ENCODE data around the gene IP6K3. TPM values are rescaled to one million over a fixed set of nuclear protein-coding genes. Genes with fewer than 3 reads are reported as not detected.

IP6K3 gene
- total RNA-seq, 1 donor from 2014 or later = 2.9 TPM

DNA sequence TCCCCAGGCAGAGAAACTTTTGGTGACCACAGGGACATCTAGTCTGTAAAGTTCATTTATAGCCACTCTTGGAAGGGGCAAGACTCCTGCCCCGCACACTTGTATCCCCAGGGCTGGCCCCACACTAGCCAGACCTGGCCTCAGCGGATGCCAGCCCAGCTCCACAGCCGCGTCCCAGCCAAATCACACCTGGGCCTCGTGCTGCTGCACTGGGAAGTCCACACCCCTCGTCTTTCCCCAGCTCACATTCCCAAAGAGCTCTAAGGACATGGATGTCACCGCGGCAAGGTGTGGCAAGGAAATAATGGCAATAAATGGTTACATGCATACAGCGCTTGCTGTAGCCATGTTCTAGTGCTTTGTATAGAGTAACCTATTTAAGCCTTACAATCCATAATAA lies 8.6 kb downstream of the IP6K3 start:
- no peak overlapping the region for H3K4me3 Mint-ChIP-seq
- Histone ChIP-seq H4K20me1 (ENCODE audit: low read depth) (no peaks in the 10 kb centered on the region), H3K27ac (no peak overlapping the region), H3K4me3 (no peak overlapping the region), H3F3A (ENCODE audit: low read depth) (no peaks in the 10 kb centered on the region), H3K9ac (no peak overlapping the region), H3K9me3 (ENCODE audit: low read depth) (no peaks in the 10 kb centered on the region), H3K79me2 (ENCODE audit: low read depth) (no peaks in the 10 kb centered on the region), H3K27me3 (no peaks in the 10 kb centered on the region), H2AFZ (replicated peaks) (no peak overlapping the region), H3K36me3 (no peaks in the 10 kb centered on the region), H3K4me1 (no peaks in the 10 kb centered on the region), H3K4me2 (no peak overlapping the region)
- no peaks in the 10 kb centered on the region for H3K9me3 Mint-ChIP-seq
- DNase-seq (ENCODE audit: low spot score) = no peak
- H3K4me1 Mint-ChIP-seq = peaks cover 14% of the 10 kb centered on the region
- no peaks in the 10 kb centered on the region for H3K36me3 Mint-ChIP-seq
- TF ChIP-seq EZH2phosphoT487 (IDR thresholded peaks at IDR 0.05) (no peak), CTCF (IDR thresholded peaks at IDR 0.05) (no peak), EZH2 (IDR thresholded peaks at IDR 0.05) (no peak)
- peaks cover 7% of the 10 kb centered on the region for H3K27me3 Mint-ChIP-seq (ENCODE audit: insufficient read depth, low read depth)
- no peak overlapping the region for H3K27ac Mint-ChIP-seq

DNA sequence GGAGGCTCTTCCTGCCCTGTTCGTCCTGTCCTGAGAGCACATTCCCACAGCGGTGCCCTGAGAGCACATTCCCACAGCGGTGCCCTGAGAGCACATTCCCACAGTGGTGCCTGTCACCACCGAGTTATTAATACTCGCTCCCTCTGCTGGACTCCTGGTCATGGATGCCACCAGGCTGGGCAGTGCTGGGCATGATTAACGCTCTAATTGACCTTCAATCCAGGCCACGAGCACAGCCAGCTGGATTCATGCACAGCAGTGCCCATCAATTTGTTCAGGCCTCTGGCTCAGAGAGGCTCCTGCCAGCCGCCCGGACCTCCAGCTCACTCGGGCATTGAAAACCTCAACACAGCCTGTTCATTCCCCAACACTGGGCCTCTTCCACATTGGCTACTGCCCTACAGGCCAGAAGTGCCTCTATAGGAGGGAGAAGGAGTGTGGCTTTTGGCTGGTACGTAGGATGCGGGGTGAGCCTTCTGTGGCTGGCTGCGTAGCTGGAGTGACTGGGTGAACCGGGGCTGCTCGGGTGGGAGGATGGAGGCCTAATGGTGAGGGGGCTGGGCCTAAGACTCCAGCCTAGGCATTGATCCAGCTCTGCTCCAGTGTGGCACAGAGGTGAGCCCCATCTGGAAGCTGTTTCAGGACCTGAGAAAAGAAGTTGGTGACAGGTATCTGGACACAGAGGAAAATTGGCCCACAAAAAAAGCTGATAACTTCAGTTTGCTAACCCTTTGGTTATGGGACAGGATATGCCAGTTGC lies 9.3 kb downstream of the IP6K3 start:
- Mint-ChIP-seq H3K4me3 (no peak overlapping the region), H3K27ac (peak overlapping the region; percentile 66), H3K4me1 (peaks cover 15% of the 10 kb centered on the region), H3K27me3 (ENCODE audit: insufficient read depth, low read depth) (peaks cover 7% of the 10 kb centered on the region), H3K36me3 (no peaks in the 10 kb centered on the region), H3K9me3 (no peaks in the 10 kb centered on the region)
- H3K4me3 ChIP-seq = no peak overlapping the region
- no peaks in the 10 kb centered on the region for H4K20me1 ChIP-seq (ENCODE audit: low read depth)
- no peak overlapping the region for H2AFZ ChIP-seq (replicated peaks)
- no peaks in the 10 kb centered on the region for H3K9me3 ChIP-seq (ENCODE audit: low read depth)
- H3K9ac ChIP-seq = no peak overlapping the region
- no peak overlapping the region for H3K27ac ChIP-seq
- no peaks in the 10 kb centered on the region for H3F3A ChIP-seq (ENCODE audit: low read depth)
- H3K36me3 ChIP-seq = no peaks in the 10 kb centered on the region
- H3K79me2 ChIP-seq (ENCODE audit: low read depth) = no peaks in the 10 kb centered on the region
- H3K27me3 ChIP-seq = no peaks in the 10 kb centered on the region
- DNase-seq (ENCODE audit: low spot score) = no peak
- no peaks in the 10 kb centered on the region for H3K4me1 ChIP-seq
- H3K4me2 ChIP-seq = no peak overlapping the region
- TF ChIP-seq EZH2phosphoT487 (IDR thresholded peaks at IDR 0.05) = no peak
- no peak for TF ChIP-seq CTCF (IDR thresholded peaks at IDR 0.05)
- TF ChIP-seq EZH2 (IDR thresholded peaks at IDR 0.05) = no peak

DNA sequence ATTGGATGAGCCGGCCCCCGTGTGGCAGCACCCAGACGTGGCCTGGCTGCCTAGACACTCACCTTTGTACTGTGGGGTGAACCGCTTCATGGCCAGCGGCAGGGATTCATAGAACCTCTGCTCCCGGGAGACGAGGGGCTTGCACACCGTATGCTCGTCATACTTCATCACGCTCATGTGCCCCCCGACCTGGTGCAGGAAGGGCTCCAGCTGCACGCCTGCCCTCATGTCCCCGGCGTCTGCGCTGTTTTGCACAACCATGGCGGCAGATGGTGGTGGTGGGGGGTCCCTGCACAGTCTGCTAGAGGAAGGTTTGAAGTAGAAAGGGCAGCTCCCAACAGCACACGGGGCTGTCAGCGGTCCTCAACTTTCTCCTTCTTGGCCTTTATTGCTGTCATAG lies 11.5 kb downstream of the IP6K3 start:
- peaks cover 3% of the 10 kb centered on the region for H3K27me3 Mint-ChIP-seq (ENCODE audit: insufficient read depth, low read depth)
- Histone ChIP-seq H3K4me3 (no peak overlapping the region), H3K27ac (no peak overlapping the region), H3K4me1 (peaks cover 1% of the 10 kb centered on the region), H4K20me1 (ENCODE audit: low read depth) (no peaks in the 10 kb centered on the region), H3K79me2 (ENCODE audit: low read depth) (no peaks in the 10 kb centered on the region), H3K27me3 (no peaks in the 10 kb centered on the region), H3K4me2 (no peak overlapping the region), H3K9ac (no peak overlapping the region), H2AFZ (replicated peaks) (no peak overlapping the region), H3F3A (ENCODE audit: low read depth) (peaks cover under 1% of the 10 kb centered on the region), H3K36me3 (no peaks in the 10 kb centered on the region), H3K9me3 (ENCODE audit: low read depth) (no peaks in the 10 kb centered on the region)
- H3K36me3 Mint-ChIP-seq = no peaks in the 10 kb centered on the region
- H3K4me3 Mint-ChIP-seq = no peak overlapping the region
- TF ChIP-seq EZH2phosphoT487 (IDR thresholded peaks at IDR 0.05) = no peak
- no peak overlapping the region for H3K27ac Mint-ChIP-seq
- DNase-seq (ENCODE audit: low spot score) = no peak
- no peaks in the 10 kb centered on the region for H3K9me3 Mint-ChIP-seq
- peaks cover 18% of the 10 kb centered on the region for H3K4me1 Mint-ChIP-seq

DNA sequence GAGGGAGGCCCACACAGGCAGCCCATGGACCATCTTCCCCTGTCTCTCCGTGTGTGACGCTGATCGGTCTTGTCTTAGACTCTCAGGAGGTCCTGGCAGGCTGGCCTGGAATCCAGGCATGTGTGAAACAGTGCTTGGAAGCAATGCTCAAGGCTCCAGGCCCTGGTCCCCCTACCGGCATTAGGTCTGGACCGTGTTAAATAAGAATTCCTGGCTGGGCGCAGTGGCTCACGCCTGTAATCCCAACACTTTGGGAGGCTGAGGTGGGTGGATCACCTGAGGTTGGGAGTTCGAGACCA lies 13.0 kb downstream of the IP6K3 start:
- H3K36me3 ChIP-seq = no peaks in the 10 kb centered on the region
- peaks cover 4% of the 10 kb centered on the region for H3K4me1 ChIP-seq
- H3K9ac ChIP-seq = no peak overlapping the region
- Mint-ChIP-seq H3K4me1 (peaks cover 22% of the 10 kb centered on the region), H3K9me3 (no peaks in the 10 kb centered on the region), H3K36me3 (no peaks in the 10 kb centered on the region), H3K27me3 (ENCODE audit: insufficient read depth, low read depth) (peaks cover 7% of the 10 kb centered on the region), H3K4me3 (no peak overlapping the region), H3K27ac (no peak overlapping the region)
- no peak overlapping the region for H2AFZ ChIP-seq (replicated peaks)
- DNase-seq (ENCODE audit: low spot score) = no peak
- no peak overlapping the region for H3K4me3 ChIP-seq
- peaks cover 4% of the 10 kb centered on the region for H3F3A ChIP-seq (ENCODE audit: low read depth)
- no peaks in the 10 kb centered on the region for H3K79me2 ChIP-seq (ENCODE audit: low read depth)
- H3K9me3 ChIP-seq (ENCODE audit: low read depth) = no peaks in the 10 kb centered on the region
- no peak for TF ChIP-seq CTCF (IDR thresholded peaks at IDR 0.05)
- TF ChIP-seq EZH2 (IDR thresholded peaks at IDR 0.05) = no peak
- no peak for TF ChIP-seq EZH2phosphoT487 (IDR thresholded peaks at IDR 0.05)
- H4K20me1 ChIP-seq (ENCODE audit: low read depth) = no peaks in the 10 kb centered on the region
- H3K4me2 ChIP-seq = no peak overlapping the region
- H3K27me3 ChIP-seq = no peaks in the 10 kb centered on the region
- H3K27ac ChIP-seq = no peak overlapping the region

Measured in neural progenitor cell (in vitro differentiated cells).